ENCODE results near the gene MRS2. TPM values are rescaled to one million over a fixed set of nuclear protein-coding genes. Genes with fewer than 3 reads are reported as not detected.

MRS2 gene
- total and polyA plus RNA-seq, 2 donors (not counting 3 experiments of a cell fraction or from before 2014, with no cell fraction given) = 12.1 to 21.1 TPM

GRCh38 chr6:24458941-24459340, 56.2 kb downstream of the MRS2 start:
- dilution Hi-C loops (cut with MboI; ENCODE audit: extremely low pct_ligation_motif_present, low sequenced_read_pairs) (no loop called here), intact Hi-C loops (cut with micrococcal nuclease) (no loop called here)
- Histone ChIP-seq H3K9me1 (replicated peaks; ENCODE audit: control insufficient read depth, extremely low read depth, insufficient read depth, low read length) (no peaks in the 10 kb centered on the region), H3K9ac (replicated peaks; ENCODE audit: extremely low read depth, insufficient read depth, low read length) (no peak overlapping the region), H3K4me3 (replicated peaks in 1 of 3; ENCODE audit: insufficient read depth in 1 of 3, low read depth in 1 of 3, low read length in 3 of 3) (no peak overlapping the region), H3K4me2 (ENCODE audit: insufficient read depth, low read length) (no peak overlapping the region), H2AFZ (ENCODE audit: low read depth, low read length) (no peak overlapping the region), H3K4me1 (ENCODE audit: control insufficient read depth, extremely low read depth, insufficient read depth, low read length) (no peaks in the 10 kb centered on the region), H3K27ac (ENCODE audit: insufficient read depth, low read depth, low read length) (no peak overlapping the region), H3K36me3 (ENCODE audit: control insufficient read depth in 2 of 2, extremely low read depth in 1 of 2, insufficient read depth in 2 of 2, low read length in 2 of 2) (no peaks in the 10 kb centered on the region), H4K20me1 (replicated peaks; ENCODE audit: control insufficient read depth, extremely low read depth, insufficient read depth, low read length) (no peaks in the 10 kb centered on the region), H3K27me3 (ENCODE audit: control insufficient read depth in 2 of 2, insufficient read depth in 2 of 2, low read length in 2 of 2) (no peaks in the 10 kb centered on the region), H3K9me3 (replicated peaks; ENCODE audit: control insufficient read depth, insufficient read depth, low read length) (no peaks in the 10 kb centered on the region), H3K79me2 (ENCODE audit: control insufficient read depth, insufficient read depth, low read length) (no peaks in the 10 kb centered on the region)
- no peak for DNase-seq (ENCODE audit: low read depth, low spot score)
- no TSS peak for BruUV-seq (replicated peaks)
- no peak for FAIRE-seq
- TF ChIP-seq CTCF (IDR thresholded peaks at IDR 0.05; ENCODE audit: extremely low read depth in 1 of 2, insufficient read depth in 1 of 2, low read depth in 1 of 2, low read length in 2 of 2) (no peak), POLR2A (IDR thresholded peaks at IDR 0.05; ENCODE audit: low read depth, low read length) (no peak)
- ChIA-PET CTCF (interaction anchor here (1.3 kb wide), 1 partner anchor 99 kb away, joined by 3 read pairs; no protein-coding TSS in a partner anchor), POLR2A (no interaction called here)

DNA sequence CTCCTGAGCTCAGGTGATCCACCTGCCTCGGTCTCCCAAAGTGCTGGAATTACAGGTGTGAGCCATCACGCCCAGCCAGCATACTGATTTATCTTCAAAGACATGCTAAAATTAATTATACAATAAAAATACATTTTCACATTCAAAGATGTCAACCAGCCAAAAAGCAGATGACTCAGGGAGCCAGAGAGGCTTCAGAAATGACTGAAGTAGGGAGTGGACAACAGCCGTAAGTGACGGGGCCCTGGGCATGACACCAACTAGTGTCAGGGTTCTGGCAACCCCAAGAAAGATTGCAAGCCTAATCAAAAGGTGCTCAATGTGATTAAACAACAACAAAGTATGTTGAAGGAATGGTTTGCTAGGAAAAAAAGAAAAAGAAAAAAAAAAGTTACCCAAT, 58.2 kb downstream of the MRS2 start:
- POLR2A ChIA-PET = no interaction called here
- Histone ChIP-seq H2AFZ (ENCODE audit: low read depth, low read length) (no peak overlapping the region), H3K4me3 (replicated peaks in 1 of 3; ENCODE audit: insufficient read depth in 1 of 3, low read depth in 1 of 3, low read length in 3 of 3) (no peak overlapping the region), H3K4me2 (ENCODE audit: insufficient read depth, low read length) (no peak overlapping the region), H3K27me3 (ENCODE audit: control insufficient read depth in 2 of 2, insufficient read depth in 2 of 2, low read length in 2 of 2) (no peaks in the 10 kb centered on the region), H3K4me1 (ENCODE audit: control insufficient read depth, extremely low read depth, insufficient read depth, low read length) (no peaks in the 10 kb centered on the region), H3K27ac (ENCODE audit: insufficient read depth, low read depth, low read length) (no peak overlapping the region), H3K9me3 (replicated peaks; ENCODE audit: control insufficient read depth, insufficient read depth, low read length) (no peaks in the 10 kb centered on the region), H3K9me1 (replicated peaks; ENCODE audit: control insufficient read depth, extremely low read depth, insufficient read depth, low read length) (no peaks in the 10 kb centered on the region), H3K36me3 (ENCODE audit: control insufficient read depth in 2 of 2, extremely low read depth in 1 of 2, insufficient read depth in 2 of 2, low read length in 2 of 2) (no peaks in the 10 kb centered on the region), H3K79me2 (ENCODE audit: control insufficient read depth, insufficient read depth, low read length) (no peaks in the 10 kb centered on the region), H4K20me1 (replicated peaks; ENCODE audit: control insufficient read depth, extremely low read depth, insufficient read depth, low read length) (no peaks in the 10 kb centered on the region), H3K9ac (replicated peaks; ENCODE audit: extremely low read depth, insufficient read depth, low read length) (no peak overlapping the region)
- FAIRE-seq (no peak), DNase-seq (ENCODE audit: low read depth, low spot score) (no peak)
- dilution Hi-C loops (cut with MboI; ENCODE audit: extremely low pct_ligation_motif_present, low sequenced_read_pairs) (no loop called here), intact Hi-C loops (cut with micrococcal nuclease) (no loop called here)
- CTCF ChIA-PET = no interaction called here
- BruUV-seq (replicated peaks) = no TSS peak
- no peak for TF ChIP-seq JUN (IDR thresholded peaks at IDR 0.05; ENCODE audit: borderline replicate concordance, insufficient read depth, insufficient read length, low read depth)
- TF ChIP-seq GATA2 (IDR thresholded peaks at IDR 0.05; ENCODE audit: insufficient read depth, insufficient read length, low read depth, low read length) = no peak
- TF ChIP-seq CTCF (IDR thresholded peaks at IDR 0.05; ENCODE audit: extremely low read depth in 1 of 2, insufficient read depth in 1 of 2, low read depth in 1 of 2, low read length in 2 of 2) = no peak
